HS-27A (cell line): Measurements from ENCODE around the gene TAF1A.

Source experiments
- DNase-seq: peaks from one replicate; pipeline ENCODE4 v3.0.0-alpha.2; 2012; ENCODE audit warnings: low read depth, missing footprints

Gene TAF1A

DNA sequence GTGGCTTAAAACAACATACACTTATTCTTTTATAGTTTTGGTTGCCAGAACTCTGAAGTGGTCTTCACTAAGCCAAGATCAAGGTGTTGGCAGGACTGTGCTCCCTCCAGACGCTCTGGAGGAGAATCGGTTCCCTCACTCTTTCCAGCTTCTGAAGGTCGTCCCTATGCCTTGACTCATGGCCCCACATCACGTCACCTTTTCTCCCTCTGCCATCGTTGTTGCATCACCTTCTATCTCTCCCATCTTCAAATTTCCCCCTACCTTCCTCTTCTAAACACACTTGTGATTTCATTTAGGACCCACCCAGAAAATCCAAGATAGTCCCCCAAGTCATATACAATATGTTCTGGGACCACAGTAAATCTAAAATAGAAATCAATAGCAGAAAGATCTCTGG, 54.3 kb downstream of the TAF1A start:
- DNase-seq, result no peak

DNA sequence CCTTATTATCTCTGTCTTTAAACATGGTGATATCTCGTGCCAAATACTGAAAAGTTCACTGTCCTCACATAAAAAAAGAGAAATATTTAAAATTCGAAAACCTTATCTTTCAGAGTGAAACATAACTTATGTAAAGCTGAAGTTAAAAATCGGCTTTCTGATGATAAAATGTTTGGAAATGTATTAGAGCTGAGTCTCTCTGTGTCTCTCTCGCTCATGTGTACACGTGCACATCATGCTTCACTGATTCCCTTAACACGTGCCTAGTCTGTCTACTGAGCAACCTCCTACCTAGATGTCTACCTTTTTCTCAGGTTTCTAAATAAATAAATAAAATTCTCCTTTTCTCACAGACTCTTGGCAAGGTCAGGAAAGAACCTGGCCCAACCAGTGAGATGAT, 58.9 kb downstream of the TAF1A start:
- no peak for DNase-seq

DNA sequence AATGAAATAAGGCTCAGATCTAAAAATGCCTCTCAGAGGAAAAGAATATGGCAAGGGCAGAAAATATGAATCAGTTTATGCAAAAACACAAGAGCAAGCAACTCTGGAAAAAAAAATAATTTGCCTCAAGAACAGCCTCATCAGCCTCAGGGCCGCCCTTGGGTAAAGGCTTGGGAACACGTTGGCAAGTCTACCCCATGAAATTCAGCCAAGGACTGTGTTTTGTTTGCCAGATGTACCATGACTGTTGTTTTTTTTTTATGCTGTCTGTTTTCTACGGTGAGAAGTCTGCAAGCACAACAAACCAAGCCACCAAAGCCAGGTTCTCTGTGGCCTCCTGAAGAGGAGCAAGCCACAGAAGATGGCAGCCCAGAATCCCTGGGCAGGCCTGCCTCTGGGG, 59.8 kb downstream of the TAF1A start:
- DNase-seq, result no peak

DNA sequence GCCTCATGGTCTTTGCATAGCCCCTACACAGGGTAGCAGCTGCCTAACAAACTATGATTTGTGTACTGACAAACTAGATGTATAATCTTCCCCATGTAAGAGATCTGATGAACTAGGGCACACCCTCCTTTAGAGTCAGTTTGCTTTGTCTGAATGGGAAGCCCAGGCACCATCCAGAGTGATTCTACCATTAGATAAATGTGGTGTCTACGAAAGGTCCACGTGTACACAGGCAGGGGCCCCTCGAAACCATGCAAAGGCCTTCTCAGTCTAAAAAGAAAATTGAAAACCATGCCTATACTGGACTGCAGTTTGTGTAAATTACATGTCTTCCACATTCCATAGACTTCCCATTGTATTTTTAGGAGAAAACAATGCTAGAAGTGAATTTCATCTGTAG, 60.6 kb downstream of the TAF1A start:
- no peak for DNase-seq

DNA sequence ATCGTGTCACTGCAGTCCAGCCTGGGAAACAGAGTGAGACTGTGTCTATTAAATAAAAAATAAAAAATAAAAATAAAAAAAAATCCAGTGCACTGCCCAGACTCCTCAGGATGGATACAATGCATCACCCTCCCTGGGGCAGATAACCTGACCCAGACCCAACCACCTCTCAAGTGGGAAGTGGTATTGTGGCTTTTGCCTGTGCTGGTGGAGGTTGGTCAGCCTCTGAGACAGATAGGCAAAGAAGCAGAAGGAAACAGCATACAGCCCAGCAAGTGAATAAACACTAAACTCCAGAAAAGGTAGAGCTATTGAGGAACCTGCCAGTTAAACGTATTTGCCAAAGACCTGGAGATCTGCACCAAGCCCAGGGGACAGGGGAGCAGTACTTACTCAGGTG, 63.8 kb downstream of the TAF1A start:
- DNase-seq, result no peak

DNA sequence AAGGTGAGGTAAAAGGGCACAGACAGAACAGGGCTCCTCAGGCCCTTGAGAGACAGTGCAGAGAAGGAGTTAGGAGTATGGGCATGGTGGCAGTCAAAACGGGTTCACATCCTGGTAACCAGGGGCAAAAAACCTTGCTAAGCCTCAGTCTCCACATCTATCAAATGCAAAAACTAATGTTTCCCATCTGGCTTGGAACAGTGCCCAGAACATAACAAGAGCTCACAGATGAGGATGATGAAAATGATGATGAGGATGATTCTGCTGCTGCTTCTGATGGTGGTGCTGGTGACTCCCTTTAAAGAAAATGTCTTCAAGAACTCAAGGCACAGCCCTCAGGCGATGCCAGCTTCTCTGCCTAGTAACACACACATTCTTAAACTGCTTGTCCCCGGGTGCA, 65.9 kb downstream of the TAF1A start:
- DNase-seq, result no peak

DNA sequence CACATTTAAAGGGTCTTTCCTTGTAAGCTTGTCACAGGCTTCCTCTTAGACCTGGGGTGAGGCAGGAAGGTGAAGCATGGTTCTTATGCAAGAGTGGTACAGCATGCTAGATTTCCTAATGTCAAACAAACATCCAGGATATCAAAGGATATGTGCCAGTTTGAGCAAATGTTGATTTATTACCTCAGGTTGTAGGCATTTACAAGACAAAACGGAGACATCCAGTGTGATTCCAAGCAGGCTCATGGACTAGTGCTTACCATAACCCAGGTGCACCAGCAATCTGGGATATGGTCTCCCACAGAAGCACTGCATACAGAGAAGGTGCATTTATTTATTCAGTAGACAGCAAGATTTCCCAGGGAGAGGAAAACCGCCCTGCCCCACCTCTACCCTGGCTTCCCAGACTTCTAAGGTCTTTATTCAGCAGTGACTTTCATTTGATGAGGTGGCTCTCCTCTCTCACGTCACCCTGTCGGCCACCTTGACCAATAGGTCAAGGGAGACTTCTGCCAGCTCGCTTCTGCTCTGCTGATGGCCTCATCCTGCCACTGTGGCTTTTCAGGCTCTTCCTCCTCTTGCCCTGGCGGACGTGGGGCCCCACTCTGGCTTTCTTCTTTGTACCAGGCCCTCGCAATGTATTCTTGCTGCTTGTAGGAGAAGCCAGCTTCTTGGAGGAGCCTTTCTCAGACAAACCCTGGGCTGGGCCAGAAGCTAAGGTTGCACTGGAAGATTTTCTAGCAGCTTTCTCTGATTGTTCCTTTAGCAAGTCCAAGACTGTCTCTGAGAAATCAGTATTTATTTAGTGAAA, 67.4 kb downstream of the TAF1A start:
- DNase-seq, result no peak

DNA sequence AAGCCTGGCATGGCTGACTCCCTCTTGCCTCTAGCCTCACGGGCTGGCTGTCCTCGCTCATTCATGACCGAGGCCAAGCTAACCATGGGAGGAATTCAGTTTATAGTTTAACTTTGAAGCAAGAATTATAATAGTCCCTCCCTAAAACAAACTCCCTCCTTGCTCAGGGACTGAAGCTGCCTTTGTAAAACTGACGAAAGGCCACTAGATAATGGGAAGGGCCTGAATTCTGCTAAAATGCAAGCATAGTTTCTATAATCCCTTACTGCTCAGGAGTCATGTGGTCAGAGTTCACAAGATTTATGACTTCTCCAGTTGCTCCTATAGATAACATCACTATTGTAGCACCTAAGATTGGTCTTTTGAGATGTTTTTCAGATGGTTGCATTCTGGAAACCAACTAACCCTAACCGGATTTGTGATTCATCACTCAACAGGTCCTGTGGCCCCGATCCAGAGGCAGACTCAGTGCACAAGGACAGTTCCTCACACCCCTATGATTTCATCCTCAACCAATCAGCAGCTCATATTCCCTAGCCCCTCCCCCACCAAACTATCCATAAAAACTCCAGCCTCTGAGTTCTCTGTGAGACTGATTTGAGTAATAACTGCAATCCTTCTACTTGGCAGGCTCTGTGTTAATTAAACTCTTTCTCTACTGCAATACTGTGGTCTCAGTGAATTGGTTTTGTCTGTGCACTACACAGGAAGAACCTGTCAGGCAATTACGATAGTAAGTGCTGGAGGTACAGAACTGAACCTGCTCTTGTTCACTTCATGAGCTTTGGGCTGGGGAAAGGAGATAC, 68.2 kb downstream of the TAF1A start:
- no peak for DNase-seq
